Frontal cortex (tissue), 4 donors: ENCODE measurements around the gene CENPO. TPM values are rescaled to one million over a fixed set of nuclear protein-coding genes. Genes with fewer than 3 reads are reported as not detected.

Source experiments
- DNase-seq, 2 donors: peaks; one replicate each; pipeline ENCODE4 v3.0.0; 2012; ENCODE audit warnings: low spot score in 2 of 2
- FAIRE-seq: peaks from 2 replicates; lab custom pipeline; 2012; peaks lifted over from hg19 to GRCh38; lab: Jason Lieb, UNC
- total RNA-seq: library from RNA; depleted of rRNA; stranded (reverse); fragments of >200 nt; gene quantifications from one replicate; pipeline ENCODE4 v1.2.3, GENCODE V29; 2014
- donor health status: control.
- donor health status: control.
- donor health status: control.

Gene CENPO
- total RNA-seq, 1 donor from 2014 or later, result 10.6 TPM

- DNase-seq (no peak), FAIRE-seq (no peak)
These were observed 59.8 kb downstream of the CENPO start for GRCh38 chr2:24853046-24853445.

GRCh38 chr2:24853996-24854395 lies 60.8 kb downstream of the CENPO start:
- FAIRE-seq, result no peak
- no peak for DNase-seq

- FAIRE-seq (no peak), DNase-seq (no peak)
These were observed 61.9 kb downstream of the CENPO start for GRCh38 chr2:24855022-24855622.

- no peak for DNase-seq
- no peak for FAIRE-seq
These were observed 62.5 kb downstream of the CENPO start for GRCh38 chr2:24855726-24856125.

- FAIRE-seq (no peak), DNase-seq (no peak)
These were observed 63.6 kb downstream of the CENPO start for GRCh38 chr2:24856791-24857211.

- no peak for FAIRE-seq
- DNase-seq, result no peak
These were observed 64.5 kb downstream of the CENPO start for GRCh38 chr2:24857746-24858145.

DNA sequence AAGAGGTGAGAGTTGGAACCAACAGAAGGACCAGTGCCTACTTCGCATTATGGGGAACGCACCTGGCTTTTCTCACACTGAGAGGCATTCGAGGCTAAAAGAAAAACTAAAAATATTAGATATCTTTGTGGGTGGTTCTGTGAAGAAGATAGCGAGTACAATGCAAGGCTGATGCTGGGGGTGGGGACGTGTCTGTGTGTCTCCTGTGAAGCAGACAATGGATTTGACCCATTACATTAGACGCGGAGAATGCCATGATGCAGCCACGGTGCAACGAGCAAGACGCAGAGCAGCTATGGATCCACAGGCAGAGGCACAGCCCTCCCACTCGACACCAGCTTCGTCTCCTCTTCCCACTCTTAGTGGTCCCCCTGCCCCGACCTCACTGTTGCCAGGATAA lies 65.8 kb downstream of the CENPO start:
- DNase-seq, result no peak
- FAIRE-seq, result no peak

DNA sequence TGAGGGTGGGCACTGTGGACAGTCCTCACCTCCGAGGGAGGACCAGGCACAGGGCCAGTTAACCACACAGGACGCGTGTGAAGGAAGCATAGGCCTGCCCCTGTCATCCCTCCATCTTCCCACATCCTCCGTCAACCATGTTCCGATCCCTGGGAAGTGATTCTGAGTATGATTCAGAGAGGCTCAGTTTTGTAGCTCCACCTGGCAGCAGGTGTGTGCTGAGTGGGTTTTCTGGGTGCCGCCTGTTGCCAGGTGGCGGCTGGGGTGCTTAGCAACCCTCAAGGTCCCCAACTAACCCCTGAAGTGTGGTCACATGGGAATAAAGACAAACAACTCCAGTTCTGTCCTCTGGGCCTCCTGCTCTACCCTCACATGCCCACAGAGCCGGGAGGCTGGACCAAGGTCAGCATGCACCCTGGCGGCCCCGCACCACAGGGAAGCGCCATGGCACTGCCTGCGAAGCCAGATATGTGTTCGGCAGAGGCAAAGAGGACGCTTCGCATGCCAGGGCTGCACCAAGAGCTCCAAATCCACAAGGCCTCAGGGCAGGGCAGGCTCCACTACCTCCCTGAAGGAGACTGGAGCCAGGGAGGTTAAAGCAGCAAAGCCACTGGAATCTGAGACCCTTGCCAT lies 66.9 kb downstream of the CENPO start:
- DNase-seq, result no peak
- FAIRE-seq, result no peak

DNA sequence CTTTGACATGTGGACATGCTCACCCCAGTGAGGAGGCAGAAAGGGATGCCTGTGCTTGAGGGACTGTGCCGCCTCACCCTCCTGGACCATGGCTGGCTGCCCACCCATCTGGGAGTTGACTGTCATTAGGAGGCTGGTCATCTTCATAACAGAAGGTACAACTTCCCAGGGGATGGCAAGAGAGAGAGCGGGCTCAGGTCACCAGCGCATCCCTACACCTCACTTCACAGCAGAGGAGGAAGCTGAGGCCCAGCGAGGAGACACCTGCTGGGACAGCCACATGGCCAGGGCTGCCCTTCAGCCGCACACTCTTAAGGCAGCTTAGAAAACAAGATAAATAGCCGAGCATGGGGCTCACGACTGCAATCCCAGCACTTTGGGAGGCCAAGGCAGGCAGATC lies 67.4 kb downstream of the CENPO start:
- no peak for DNase-seq
- FAIRE-seq, result no peak

- no peak for FAIRE-seq
These were observed 68.3 kb downstream of the CENPO start for GRCh38 chr2:24861500-24861899.

GRCh38 chr2:24863641-24864040 lies 70.4 kb downstream of the CENPO start:
- FAIRE-seq (no peak), DNase-seq (no peak)

More at GRCh38 chr2:24861500-24861899, 68.3 kb downstream of the CENPO start:
- no peak for DNase-seq

DNA sequence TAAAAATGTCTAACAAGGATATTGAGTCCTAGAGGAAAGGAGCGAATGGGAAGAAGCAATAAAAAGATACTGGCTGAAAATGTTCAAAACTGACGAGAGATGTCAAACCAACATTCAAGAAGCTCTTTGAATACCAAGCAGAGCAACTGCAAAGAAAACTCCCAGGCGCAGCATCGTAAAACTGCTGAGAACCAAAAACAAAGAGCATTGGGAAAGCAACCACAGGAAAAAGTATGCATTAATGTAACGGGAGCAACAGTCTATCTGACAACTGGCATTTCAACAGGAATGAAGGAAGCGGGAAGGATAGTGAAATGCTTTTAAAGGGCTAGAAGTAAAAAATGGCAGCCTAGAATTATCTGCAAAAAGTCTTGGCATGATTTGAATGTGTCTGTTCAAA lies 73.7 kb downstream of the CENPO start:
- FAIRE-seq, result no peak
- no peak for DNase-seq

GRCh38 chr2:24870440-24870839 lies 77.2 kb downstream of the CENPO start:
- no peak for FAIRE-seq
- no peak for DNase-seq

- DNase-seq (no peak), FAIRE-seq (no peak)
These were observed 77.9 kb downstream of the CENPO start for GRCh38 chr2:24870891-24871705.

- no peak for FAIRE-seq
- DNase-seq, result no peak
These were observed 78.7 kb downstream of the CENPO start for GRCh38 chr2:24871852-24872333.

Other genes starting within 250 kb of the CENPO start
- gene PTRHD1, start within 50 bp of the CENPO start, total RNA-seq, result 41.2 TPM
- gene ADCY3, start 126.8 kb downstream of the CENPO start, total RNA-seq, result 23.2 TPM
- gene DNAJC27, start 178.5 kb downstream of the CENPO start, total RNA-seq, result 13.0 TPM
- gene EFR3B, start 248.7 kb downstream of the CENPO start, total RNA-seq, result 42.0 TPM